Naive thymus-derived CD4-positive, alpha-beta T cell (primary cell): Measurements from ENCODE around the gene LAIR1. TPM values are rescaled to one million over a fixed set of nuclear protein-coding genes. Genes with fewer than 3 reads are reported as not detected.

Experiments used
- ATAC-seq: fragments of 150-1000 bp; cut with Tn5 transposase; 2 replicates; pipeline ENCODE4 v1.10.0; 2021; ENCODE audit warnings: mild to moderate bottlenecking, moderate library complexity
- CTCF ChIA-PET: fragments of 350-600 bp; sonication (Branson Sonifier 250); formaldehyde crosslinking; loops from one replicate; lab custom pipeline; 2021; ENCODE audit warnings: antibody characterized with exemption; lab: Charles Lee
- POLR2A ChIA-PET: fragments of 350-600 bp; sonication (Branson Sonifier 250); formaldehyde crosslinking; loops from one replicate; lab custom pipeline; 2021; ENCODE audit warnings: antibody characterized with exemption, inconsistent platforms; lab: Charles Lee
- DNase-seq, 9 donors: peaks; one replicate each; pipeline versions ENCODE4 v3.0.0 to v3.0.0-alpha.2; 2020 to 2022; ENCODE audit warnings: mixed read lengths in 1 of 9
- H3K27ac ChIP-seq: one replicate; pipeline ENCODE4 v1.7.0; 2013; ENCODE audit warnings: mild to moderate bottlenecking, low read depth, low read length, moderate library complexity
- H3K27me3 ChIP-seq, 2 donors: one replicate each; pipeline ENCODE4 v1.7.0; 2013; ENCODE audit warnings: low read length in 2 of 2, mild to moderate bottlenecking in 2 of 2, moderate library complexity in 2 of 2; ENCODE audit not compliant: control insufficient read depth in 2 of 2, insufficient read depth in 2 of 2
- H3K36me3 ChIP-seq, 3 experiments: 1 replicate in 2 of 3; 2 replicates in 1 of 3; pipeline ENCODE4 v1.7.0; 2013; ENCODE audit warnings: low read length in 3 of 3, mild to moderate bottlenecking in 3 of 3, moderate library complexity in 1 of 3; ENCODE audit not compliant: insufficient read depth in 3 of 3, control insufficient read depth in 2 of 3
- H3K4me1 ChIP-seq, 2 donors: one replicate each; pipeline ENCODE4 v1.7.0; 2013; ENCODE audit warnings: low read length in 2 of 2, mild to moderate bottlenecking in 2 of 2, moderate library complexity in 1 of 2; ENCODE audit not compliant: control insufficient read depth in 2 of 2, insufficient read depth in 2 of 2
- H3K4me3 ChIP-seq: 2 replicates; pipeline ENCODE4 v1.7.0; 2013; ENCODE audit warnings: mild to moderate bottlenecking, low read length
- H3K9me3 ChIP-seq, 3 experiments: 1 replicate in 2 of 3; 2 replicates in 1 of 3; pipeline ENCODE4 v1.7.0; 2013; ENCODE audit warnings: low read length in 3 of 3; ENCODE audit not compliant: control insufficient read depth in 2 of 3
- H3K27ac Mint-ChIP-seq, 9 donors: one replicate each; pipeline ENCODE4 v1.8.0; 2020 to 2022; ENCODE audit warnings: mixed read lengths in 9 of 9, mild to moderate bottlenecking in 8 of 9, moderate library complexity in 5 of 9, inconsistent platforms in 2 of 9
- H3K27me3 Mint-ChIP-seq, 5 donors: one replicate each; pipeline ENCODE4 v1.8.0; 2021 to 2022; ENCODE audit warnings: mixed read lengths in 5 of 5, mild to moderate bottlenecking in 1 of 5
- H3K36me3 Mint-ChIP-seq, 5 donors: one replicate each; pipeline ENCODE4 v1.8.0; 2020 to 2022; ENCODE audit warnings: mixed read lengths in 5 of 5, mild to moderate bottlenecking in 3 of 5, inconsistent platforms in 1 of 5
- H3K4me1 Mint-ChIP-seq, 7 donors: one replicate each; pipeline ENCODE4 v1.8.0; 2020 to 2022; ENCODE audit warnings: mixed read lengths in 7 of 7, mild to moderate bottlenecking in 3 of 7, inconsistent platforms in 1 of 7
- H3K4me3 Mint-ChIP-seq, 10 donors: one replicate each; pipeline ENCODE4 v1.8.0; 2020 to 2022; ENCODE audit warnings: mild to moderate bottlenecking in 10 of 10, mixed read lengths in 10 of 10, moderate library complexity in 6 of 10, inconsistent platforms in 2 of 10
- H3K9me3 Mint-ChIP-seq, 11 donors: one replicate each; pipeline ENCODE4 v1.8.0; 2020 to 2022; ENCODE audit warnings: mixed read lengths in 11 of 11, mild to moderate bottlenecking in 4 of 11, inconsistent platforms in 1 of 11, moderate library complexity in 1 of 11
- intact Hi-C, 2 donors: fragments of 100-400 bp; cut with micrococcal nuclease; formaldehyde crosslinking; loops; one replicate each; pipeline ENCODE4 v1.15.1; 2023
- polyA plus RNA-seq, 2 donors: library from polyadenylated mRNA; unstranded; fragments of 300-500 nt; fragmentation: Illumina TruSeq; gene quantifications; one replicate each; pipeline ENCODE4 v1.2.3, GENCODE V29; 2021
- total RNA-seq, 6 experiments: library from RNA in 5 of 6; stranded (reverse) in 5 of 6; gene quantifications; 1 replicate in 5 of 6; 2 replicates in 1 of 6; pipeline ENCODE4 v1.2.3 and lab custom pipeline; 2021 to 2026

The LAIR1 gene
- total and polyA plus RNA-seq, 7 experiments from 2014 or later, result 47.0 to 98.1 (median 82.3) TPM

GRCh38 chr19:54351474-54351873, 13.3 kb downstream of the LAIR1 start:
- DNase-seq (no peak), ATAC-seq (no peak)
- POLR2A ChIA-PET, result interaction anchor here (0.6 kb wide), 1 partner anchor 82 kb away, joined by 3 read pairs; no protein-coding TSS in a partner anchor
- Histone ChIP-seq H3K36me3 (peaks cover 0 to 28% (median 6%) of the 10 kb centered on the region in 3 experiments), H3K27ac (no peak overlapping the region), H3K4me3 (no peak overlapping the region), H3K9me3 (no peaks in the 10 kb centered on the region), H3K4me1 (no peaks in the 10 kb centered on the region), H3K27me3 (no peaks in the 10 kb centered on the region)
- intact Hi-C loops, result no loop called here
- Mint-ChIP-seq H3K27ac (peak overlapping the region in 6 of 9 donors; percentile 13 to 87 (median 76)), H3K36me3 (peaks cover 4 to 11% (median 6%) of the 10 kb centered on the region in 5 donors), H3K9me3 (no peaks in the 10 kb centered on the region), H3K27me3 (peaks cover 0 to 33% (median 4%) of the 10 kb centered on the region in 5 donors), H3K4me1 (peaks cover 3 to 24% (median 18%) of the 10 kb centered on the region in 7 donors), H3K4me3 (no peak overlapping the region)
- CTCF ChIA-PET, result no interaction called here

DNA sequence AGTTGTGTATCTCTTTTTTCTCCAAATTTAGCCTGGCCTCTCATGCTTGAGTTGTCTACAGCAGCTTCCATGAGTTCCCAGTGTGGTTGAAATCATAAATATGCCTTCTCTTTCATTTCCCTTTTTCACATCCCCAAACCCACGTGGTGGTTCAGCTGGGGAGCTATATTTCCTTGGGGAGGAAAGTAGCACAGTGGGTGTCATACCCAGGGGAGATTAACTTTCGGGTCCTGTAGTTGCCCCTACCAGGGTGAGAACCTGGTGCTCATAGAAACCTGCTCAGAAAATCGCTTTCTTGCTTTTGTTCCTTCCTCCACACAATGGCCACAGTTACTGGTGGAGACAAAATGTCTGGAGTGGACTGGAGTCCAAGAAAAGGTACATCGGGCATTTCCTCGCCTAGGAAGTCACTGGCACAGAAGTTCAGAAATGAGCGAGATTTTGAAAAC, 18.8 kb downstream of the LAIR1 start:
- H3K27me3 Mint-ChIP-seq, result peaks cover 0 to 32% (median 9%) of the 10 kb centered on the region in 5 donors
- no peak overlapping the region for H3K27ac Mint-ChIP-seq
- CTCF ChIA-PET, result no interaction called here
- POLR2A ChIA-PET, result no interaction called here
- no peak overlapping the region for H3K4me3 Mint-ChIP-seq
- Histone ChIP-seq H3K4me1 (no peaks in the 10 kb centered on the region), H3K9me3 (no peaks in the 10 kb centered on the region), H3K36me3 (no peaks in the 10 kb centered on the region), H3K4me3 (no peak overlapping the region), H3K27ac (no peak overlapping the region), H3K27me3 (peaks cover 0 to 3% of the 10 kb centered on the region in 2 donors)
- peaks cover 0 to 8% (median 0%) of the 10 kb centered on the region in 7 donors for H3K4me1 Mint-ChIP-seq
- intact Hi-C loops, result no loop called here
- no peak for DNase-seq
- no peaks in the 10 kb centered on the region for H3K36me3 Mint-ChIP-seq
- ATAC-seq, result peak; percentile 64
- H3K9me3 Mint-ChIP-seq, result no peaks in the 10 kb centered on the region

- no peaks in the 10 kb centered on the region for H3K4me1 ChIP-seq
- intact Hi-C loops, result no loop called here
- peak overlapping the region in 2 of 9 donors; percentile 26 to 30 for H3K27ac Mint-ChIP-seq
These were observed 20.9 kb downstream of the LAIR1 start for GRCh38 chr19:54343868-54344267.

GRCh38 chr19:54341295-54341694, 23.4 kb downstream of the LAIR1 start:
- CTCF ChIA-PET, result interaction anchor here (1.1 kb wide), 1 partner anchor 15 kb away, joined by 6 read pairs; no protein-coding TSS in a partner anchor
- Mint-ChIP-seq H3K27ac (no peak overlapping the region), H3K4me1 (peaks cover 0 to 15% (median 0%) of the 10 kb centered on the region in 7 donors), H3K4me3 (no peak overlapping the region), H3K36me3 (no peaks in the 10 kb centered on the region), H3K9me3 (no peaks in the 10 kb centered on the region), H3K27me3 (peaks cover 0 to 19% (median 5%) of the 10 kb centered on the region in 5 donors)
- Histone ChIP-seq H3K27me3 (peaks cover 0 to 3% of the 10 kb centered on the region in 2 donors), H3K9me3 (no peaks in the 10 kb centered on the region), H3K27ac (no peak overlapping the region), H3K36me3 (no peaks in the 10 kb centered on the region), H3K4me1 (no peaks in the 10 kb centered on the region), H3K4me3 (no peak overlapping the region)
- intact Hi-C loops, result no loop called here
- POLR2A ChIA-PET, result no interaction called here
- ATAC-seq (no peak), DNase-seq (no peak)

More at GRCh38 chr19:54343868-54344267, 20.9 kb downstream of the LAIR1 start:
- H3K9me3 Mint-ChIP-seq, result no peaks in the 10 kb centered on the region
- H3K4me3 Mint-ChIP-seq, result no peak overlapping the region
- H3K4me3 ChIP-seq, result no peak overlapping the region
- no peaks in the 10 kb centered on the region for H3K36me3 Mint-ChIP-seq
- peaks cover 0 to 3% of the 10 kb centered on the region in 2 donors for H3K27me3 ChIP-seq
- H3K36me3 ChIP-seq, result no peaks in the 10 kb centered on the region
- DNase-seq (no peak), ATAC-seq (no peak)
- no peaks in the 10 kb centered on the region for H3K9me3 ChIP-seq
- CTCF ChIA-PET, result interaction anchor here (0.6 to 1.0 kb wide), 2 partner anchors 11 to 1192 kb away, joined by 3 to 9 read pairs; no protein-coding TSS in a partner anchor
- peaks cover 0 to 36% (median 9%) of the 10 kb centered on the region in 5 donors for H3K27me3 Mint-ChIP-seq
- no peak overlapping the region for H3K27ac ChIP-seq
- H3K4me1 Mint-ChIP-seq, result peaks cover 0 to 18% (median 0%) of the 10 kb centered on the region in 7 donors
- POLR2A ChIA-PET, result no interaction called here

GRCh38 chr19:54339646-54340358, 24.9 kb downstream of the LAIR1 start:
- no peaks in the 10 kb centered on the region for H3K9me3 Mint-ChIP-seq
- peaks cover 0 to 3% of the 10 kb centered on the region in 2 donors for H3K27me3 ChIP-seq
- no peak overlapping the region for H3K4me3 ChIP-seq
- peaks cover 0 to 14% (median 5%) of the 10 kb centered on the region in 5 donors for H3K27me3 Mint-ChIP-seq
- no peak for DNase-seq
- peak overlapping the region in 1 of 9 donors; percentile 42 for H3K27ac Mint-ChIP-seq
- no peak overlapping the region for H3K27ac ChIP-seq
- CTCF ChIA-PET, result interaction anchor here (0.6 to 1.7 kb wide), 3 partner anchors 15 to 51 kb away, joined by 3 to 5 read pairs (median 3); no protein-coding TSS in a partner anchor
- H3K9me3 ChIP-seq, result no peaks in the 10 kb centered on the region
- no peak overlapping the region for H3K4me3 Mint-ChIP-seq
- H3K36me3 ChIP-seq, result no peaks in the 10 kb centered on the region
- peaks cover 0 to 19% (median 0%) of the 10 kb centered on the region in 7 donors for H3K4me1 Mint-ChIP-seq
- peak; percentile 61 for ATAC-seq
- POLR2A ChIA-PET, result interaction anchor here (0.6 kb wide), 1 partner anchor 67 kb away, joined by 3 read pairs; no protein-coding TSS in a partner anchor
- intact Hi-C loops, result no loop called here
- H3K36me3 Mint-ChIP-seq, result no peaks in the 10 kb centered on the region
- no peaks in the 10 kb centered on the region for H3K4me1 ChIP-seq

DNA sequence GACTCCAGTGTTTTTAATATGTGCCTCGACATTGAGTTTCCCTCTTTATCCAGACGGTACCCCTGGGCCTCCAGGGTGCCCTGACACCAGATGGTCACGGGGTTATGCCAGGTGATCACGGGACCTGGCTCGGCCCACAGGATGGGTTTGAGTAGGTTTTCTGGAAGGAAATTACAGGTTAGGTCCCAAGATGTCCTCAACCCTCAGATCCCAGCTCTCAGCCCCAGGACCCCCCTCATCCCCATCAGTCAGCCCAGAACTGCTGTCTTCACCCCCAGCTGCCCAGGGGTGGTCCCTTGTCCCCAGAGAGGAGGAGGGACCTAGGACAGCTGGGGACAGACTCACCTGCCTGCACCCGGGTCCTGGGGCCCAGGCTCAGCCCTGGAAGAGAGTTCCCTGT, 26.2 kb downstream of the LAIR1 start:
- H3K27me3 ChIP-seq, result no peaks in the 10 kb centered on the region
- no peak overlapping the region for H3K4me3 ChIP-seq
- no peak for ATAC-seq
- peaks cover 0 to 17% (median 0%) of the 10 kb centered on the region in 7 donors for H3K4me1 Mint-ChIP-seq
- H3K36me3 Mint-ChIP-seq, result no peaks in the 10 kb centered on the region
- ChIA-PET CTCF (interaction anchor here (1.7 kb wide), 1 partner anchor 14 kb away, joined by 5 read pairs; no protein-coding TSS in a partner anchor), POLR2A (no interaction called here)
- H3K27me3 Mint-ChIP-seq, result peaks cover 0 to 14% (median 0%) of the 10 kb centered on the region in 5 donors
- H3K4me3 Mint-ChIP-seq, result no peak overlapping the region
- intact Hi-C loops, result no loop called here
- no peaks in the 10 kb centered on the region for H3K4me1 ChIP-seq
- H3K27ac Mint-ChIP-seq, result peak overlapping the region in 1 of 9 donors; percentile 36
- H3K27ac ChIP-seq, result no peak overlapping the region
- H3K9me3 ChIP-seq, result no peaks in the 10 kb centered on the region
- no peak for DNase-seq
- H3K36me3 ChIP-seq, result no peaks in the 10 kb centered on the region
- no peaks in the 10 kb centered on the region for H3K9me3 Mint-ChIP-seq
